Measurements from ENCODE around the gene PRDM2.

PRDM2 gene

DNA sequence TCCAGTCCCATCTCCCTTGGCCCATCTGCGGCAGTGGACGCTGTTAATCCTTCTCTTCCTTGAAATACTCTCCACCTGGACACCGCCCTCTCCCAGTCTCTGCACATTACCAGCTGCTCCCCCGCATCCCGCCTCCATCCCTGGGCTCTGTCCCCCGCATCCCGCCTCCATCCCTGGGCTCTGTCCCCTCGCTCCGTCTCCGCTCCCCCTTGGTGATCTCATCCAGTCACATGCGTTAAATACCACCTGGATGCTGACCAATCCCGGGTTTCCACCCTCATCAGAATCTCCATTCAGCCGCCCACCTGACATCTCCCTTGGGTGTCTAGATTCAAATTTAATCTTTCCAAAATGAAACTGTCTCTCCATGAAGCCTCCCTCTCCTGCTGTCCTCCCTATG lies 106.1 kb downstream of the PRDM2 start:
- no peak overlapping the region for H3K4me3 ChIP-seq (ENCODE audit: low read depth, low read length)
- DNase-seq (ENCODE audit: low read depth), result no peak
- TF ChIP-seq, protein P1, sequence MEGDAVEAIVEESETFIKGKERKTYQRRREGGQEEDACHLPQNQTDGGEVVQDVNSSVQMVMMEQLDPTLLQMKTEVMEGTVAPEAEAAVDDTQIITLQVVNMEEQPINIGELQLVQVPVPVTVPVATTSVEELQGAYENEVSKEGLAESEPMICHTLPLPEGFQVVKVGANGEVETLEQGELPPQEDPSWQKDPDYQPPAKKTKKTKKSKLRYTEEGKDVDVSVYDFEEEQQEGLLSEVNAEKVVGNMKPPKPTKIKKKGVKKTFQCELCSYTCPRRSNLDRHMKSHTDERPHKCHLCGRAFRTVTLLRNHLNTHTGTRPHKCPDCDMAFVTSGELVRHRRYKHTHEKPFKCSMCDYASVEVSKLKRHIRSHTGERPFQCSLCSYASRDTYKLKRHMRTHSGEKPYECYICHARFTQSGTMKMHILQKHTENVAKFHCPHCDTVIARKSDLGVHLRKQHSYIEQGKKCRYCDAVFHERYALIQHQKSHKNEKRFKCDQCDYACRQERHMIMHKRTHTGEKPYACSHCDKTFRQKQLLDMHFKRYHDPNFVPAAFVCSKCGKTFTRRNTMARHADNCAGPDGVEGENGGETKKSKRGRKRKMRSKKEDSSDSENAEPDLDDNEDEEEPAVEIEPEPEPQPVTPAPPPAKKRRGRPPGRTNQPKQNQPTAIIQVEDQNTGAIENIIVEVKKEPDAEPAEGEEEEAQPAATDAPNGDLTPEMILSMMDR (IDR thresholded peaks at IDR 0.05; ENCODE audit: low read depth, low read length), result no peak
- TF ChIP-seq MYC (IDR thresholded peaks at IDR 0.05; ENCODE audit: low read depth, low read length), result no peak
- no peak for TF ChIP-seq POLR2A (IDR thresholded peaks at IDR 0.05; ENCODE audit: extremely low read depth, insufficient read length)
- no peak for TF ChIP-seq MAX (IDR thresholded peaks at IDR 0.05; ENCODE audit: low read depth, low read length)

DNA sequence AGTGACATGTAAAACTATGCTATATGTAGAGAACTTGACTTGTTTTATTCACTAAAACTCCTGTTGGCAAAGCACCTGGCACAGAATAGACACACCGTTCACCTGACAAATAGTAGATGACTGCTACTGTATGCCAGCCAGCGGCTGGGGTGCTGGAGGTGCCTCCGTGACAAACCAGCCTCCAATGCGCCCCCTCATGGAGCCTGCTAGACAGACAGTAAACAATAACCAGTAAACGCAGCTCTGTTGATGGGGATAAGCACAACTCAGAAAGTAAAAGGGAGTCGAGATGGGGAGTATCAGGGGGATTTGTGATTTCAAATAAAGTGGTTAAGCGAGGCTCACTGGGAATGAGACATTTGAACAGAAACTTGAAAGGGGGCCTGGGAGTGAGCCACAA lies 107.2 kb downstream of the PRDM2 start:
- no peak overlapping the region for H3K4me3 ChIP-seq (ENCODE audit: low read depth, low read length)
- DNase-seq (ENCODE audit: low read depth), result peak; percentile 26
- TF ChIP-seq POLR2A (IDR thresholded peaks at IDR 0.05; ENCODE audit: extremely low read depth, insufficient read length), result no peak
- TF ChIP-seq, protein P1 (IDR thresholded peaks at IDR 0.05; ENCODE audit: low read depth, low read length), result peak; percentile 42

GRCh38 chr1:13808729-13809131 lies 108.7 kb downstream of the PRDM2 start:
- no peak overlapping the region for H3K4me3 ChIP-seq (ENCODE audit: low read depth, low read length)
- no peak for TF ChIP-seq MAX (IDR thresholded peaks at IDR 0.05; ENCODE audit: low read depth, low read length)
- TF ChIP-seq MYC (IDR thresholded peaks at IDR 0.05; ENCODE audit: low read depth, low read length), result no peak
- no peak for TF ChIP-seq POLR2A (IDR thresholded peaks at IDR 0.05; ENCODE audit: extremely low read depth, insufficient read length)
- TF ChIP-seq, protein P1 (IDR thresholded peaks at IDR 0.05; ENCODE audit: low read depth, low read length), result no peak
- DNase-seq (ENCODE audit: low read depth), result peak; percentile 66

DNA sequence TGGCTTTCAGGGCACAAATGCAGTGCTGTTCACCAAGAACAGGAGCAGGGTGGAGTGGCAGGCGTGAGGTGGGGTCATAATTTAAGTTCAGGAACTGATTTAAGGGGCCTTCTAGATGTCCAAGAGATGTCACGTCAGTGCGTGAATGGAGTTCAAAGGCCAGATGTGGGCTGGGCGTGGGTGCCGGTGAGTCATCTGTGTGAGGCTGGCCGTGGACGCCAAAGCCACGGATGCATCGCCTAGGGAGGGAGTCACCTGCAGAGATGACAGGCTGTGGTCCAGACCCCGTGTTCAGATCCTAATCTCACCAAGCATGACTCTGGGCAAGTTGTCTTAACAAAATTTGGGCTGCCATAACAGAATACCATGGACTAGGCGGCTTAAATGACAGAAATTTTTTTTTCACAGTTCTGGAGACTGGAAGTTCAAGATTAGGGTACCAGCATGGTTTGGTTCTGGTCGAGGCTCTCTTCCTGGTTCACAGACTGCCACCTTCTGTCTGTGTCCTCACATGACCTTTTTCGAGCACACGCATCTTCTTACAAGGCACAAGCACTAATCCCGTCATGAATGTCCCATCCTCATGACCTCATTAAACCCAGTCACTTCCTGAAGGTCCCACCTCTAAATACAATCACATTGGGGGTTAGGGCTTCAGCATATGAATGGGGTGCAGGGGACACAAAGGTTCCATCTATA lies 109.6 kb downstream of the PRDM2 start:
- TF ChIP-seq MYC (IDR thresholded peaks at IDR 0.05; ENCODE audit: low read depth, low read length) (no peak), POLR2A (IDR thresholded peaks at IDR 0.05; ENCODE audit: extremely low read depth, insufficient read length) (no peak), MAX (IDR thresholded peaks at IDR 0.05; ENCODE audit: low read depth, low read length) (no peak)
- TF ChIP-seq, protein P1 (IDR thresholded peaks at IDR 0.05; ENCODE audit: low read depth, low read length), result no peak
- no peak overlapping the region for H3K4me3 ChIP-seq (ENCODE audit: low read depth, low read length)
- no peak for DNase-seq (ENCODE audit: low read depth)

GRCh38 chr1:13812456-13813397 lies 112.7 kb downstream of the PRDM2 start:
- no peak for TF ChIP-seq MYC (IDR thresholded peaks at IDR 0.05; ENCODE audit: low read depth, low read length)
- TF ChIP-seq POLR2A (IDR thresholded peaks at IDR 0.05; ENCODE audit: extremely low read depth, insufficient read length), result no peak
- no peak for TF ChIP-seq MAX (IDR thresholded peaks at IDR 0.05; ENCODE audit: low read depth, low read length)
- TF ChIP-seq, protein P1 (IDR thresholded peaks at IDR 0.05; ENCODE audit: low read depth, low read length), result no peak
- DNase-seq (ENCODE audit: low read depth), result no peak
- no peak overlapping the region for H3K4me3 ChIP-seq (ENCODE audit: low read depth, low read length)

All from NB4 (cell line).